GM12873 (cell line): ENCODE measurements around the gene FBXO2.

Experiments used
- TF ChIP-seq, protein P1 (sequence below): IDR thresholded peaks from 2 replicates; pipeline ENCODE4 v1.5.1; 2012; ENCODE audit warnings: low read depth, mild to moderate bottlenecking, moderate library complexity, low read length, control low read depth; ENCODE audit not compliant: insufficient read depth; ENCODE audit errors: missing control alignments

The FBXO2 gene

DNA sequence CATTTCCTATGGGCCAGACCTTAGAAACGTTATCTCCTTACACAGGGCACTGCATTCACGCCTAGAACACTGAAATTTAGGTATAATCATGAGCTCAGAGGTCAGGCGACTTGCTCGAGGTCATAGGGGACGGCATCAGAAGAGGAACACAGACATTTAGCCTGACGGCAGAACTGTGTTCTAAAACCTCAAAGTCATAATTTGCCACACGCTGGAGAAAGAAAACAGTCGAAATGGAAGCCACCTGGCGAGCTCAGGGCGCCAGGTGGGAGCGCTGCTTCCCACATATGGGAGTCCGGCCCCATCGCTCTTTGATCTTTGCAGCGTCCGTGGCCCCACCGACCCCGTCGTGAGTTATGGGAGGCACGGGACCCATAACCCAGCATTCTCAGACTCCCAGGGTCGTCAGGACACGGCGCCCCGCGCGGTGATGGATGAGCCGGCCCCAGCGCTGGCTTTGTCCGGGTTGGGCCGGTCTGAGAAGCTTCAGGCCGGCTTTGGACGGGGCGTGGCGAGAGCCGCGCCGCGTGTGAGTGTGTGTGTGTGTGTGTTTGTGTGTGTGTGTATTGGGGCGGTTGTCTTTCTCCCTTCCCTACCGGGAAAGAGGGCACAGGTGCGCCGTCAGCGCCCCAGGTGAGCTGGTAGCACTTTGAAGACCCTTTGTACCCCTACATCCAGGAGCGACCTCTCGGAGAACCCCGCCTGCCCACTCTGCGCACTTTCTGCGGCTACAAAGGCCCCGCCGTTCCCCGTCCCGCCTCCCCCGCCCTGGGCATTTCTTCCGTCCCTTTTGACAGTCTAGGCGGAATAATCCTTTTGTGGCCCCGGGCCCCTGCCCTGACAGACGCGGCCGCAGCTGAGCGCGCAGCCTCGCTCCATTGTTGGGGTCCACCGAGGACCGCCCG is 36.4 kb upstream of the FBXO2 start:
- TF ChIP-seq, protein P1, sequence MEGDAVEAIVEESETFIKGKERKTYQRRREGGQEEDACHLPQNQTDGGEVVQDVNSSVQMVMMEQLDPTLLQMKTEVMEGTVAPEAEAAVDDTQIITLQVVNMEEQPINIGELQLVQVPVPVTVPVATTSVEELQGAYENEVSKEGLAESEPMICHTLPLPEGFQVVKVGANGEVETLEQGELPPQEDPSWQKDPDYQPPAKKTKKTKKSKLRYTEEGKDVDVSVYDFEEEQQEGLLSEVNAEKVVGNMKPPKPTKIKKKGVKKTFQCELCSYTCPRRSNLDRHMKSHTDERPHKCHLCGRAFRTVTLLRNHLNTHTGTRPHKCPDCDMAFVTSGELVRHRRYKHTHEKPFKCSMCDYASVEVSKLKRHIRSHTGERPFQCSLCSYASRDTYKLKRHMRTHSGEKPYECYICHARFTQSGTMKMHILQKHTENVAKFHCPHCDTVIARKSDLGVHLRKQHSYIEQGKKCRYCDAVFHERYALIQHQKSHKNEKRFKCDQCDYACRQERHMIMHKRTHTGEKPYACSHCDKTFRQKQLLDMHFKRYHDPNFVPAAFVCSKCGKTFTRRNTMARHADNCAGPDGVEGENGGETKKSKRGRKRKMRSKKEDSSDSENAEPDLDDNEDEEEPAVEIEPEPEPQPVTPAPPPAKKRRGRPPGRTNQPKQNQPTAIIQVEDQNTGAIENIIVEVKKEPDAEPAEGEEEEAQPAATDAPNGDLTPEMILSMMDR: no peak

DNA sequence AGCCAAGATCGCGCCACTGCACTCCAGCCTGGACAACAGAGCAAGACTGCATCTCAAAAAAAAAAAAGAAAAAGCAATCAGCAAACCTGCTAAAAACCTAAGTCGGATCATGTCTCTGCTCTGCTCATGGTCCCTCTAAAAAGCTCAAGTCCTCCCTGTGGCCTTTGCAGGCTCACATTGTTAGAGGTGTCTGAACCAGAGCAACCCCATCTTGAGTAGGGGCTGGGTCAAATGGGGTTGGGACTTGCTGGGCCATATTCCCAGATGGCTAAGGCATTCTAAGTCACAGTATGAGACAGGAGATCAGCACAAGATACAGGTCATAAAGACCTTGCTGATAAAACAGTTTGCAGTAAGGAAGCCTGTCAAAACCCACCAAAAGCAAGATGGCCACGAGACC is 34.3 kb upstream of the FBXO2 start:
- TF ChIP-seq, protein P1: no peak

DNA sequence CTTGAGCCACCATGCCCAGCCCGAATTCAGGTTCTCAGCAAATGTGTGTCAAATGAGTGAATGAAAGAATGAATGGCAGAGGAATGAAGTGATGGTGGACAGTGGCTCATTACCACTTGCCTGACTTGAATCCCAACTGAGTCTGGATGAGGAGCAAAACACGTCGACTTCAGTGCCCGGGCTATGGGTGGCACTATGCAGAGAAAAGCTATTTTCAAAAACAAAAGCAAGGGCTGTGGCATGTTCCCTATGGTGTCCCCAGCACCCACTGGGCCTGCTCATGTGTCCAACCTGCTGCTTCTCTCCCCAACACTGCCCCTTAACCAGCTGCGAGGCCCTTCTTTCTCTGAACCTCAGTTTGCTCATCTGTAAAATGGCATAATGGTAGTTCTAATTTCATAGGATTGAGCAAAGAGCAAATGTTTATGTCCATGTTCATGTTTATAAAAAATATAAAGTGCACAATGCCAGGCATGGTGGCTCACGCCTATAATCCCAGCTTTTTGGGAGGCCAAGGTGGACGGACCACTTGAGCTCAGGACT is 31.1 kb upstream of the FBXO2 start:
- TF ChIP-seq, protein P1: no peak

DNA sequence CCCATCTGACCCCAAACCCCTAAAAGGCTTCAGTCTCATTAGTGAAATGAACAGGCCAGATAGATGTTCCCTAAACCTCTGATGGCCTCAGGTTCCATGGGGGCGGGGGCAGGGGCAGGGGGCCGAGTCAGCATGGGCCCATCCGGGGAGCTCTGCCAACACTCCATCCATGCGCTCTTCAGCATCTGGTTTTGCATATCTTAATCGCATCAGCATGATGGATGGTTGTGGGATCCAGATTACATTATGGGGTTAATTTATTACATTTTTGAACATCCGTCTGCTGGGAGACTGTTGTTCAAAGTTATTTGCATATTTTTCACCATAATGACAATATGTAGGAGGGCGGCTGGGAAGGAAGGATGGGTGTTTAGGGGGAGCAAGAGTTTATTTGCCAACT is 29.8 kb upstream of the FBXO2 start:
- TF ChIP-seq, protein P1: no peak

DNA sequence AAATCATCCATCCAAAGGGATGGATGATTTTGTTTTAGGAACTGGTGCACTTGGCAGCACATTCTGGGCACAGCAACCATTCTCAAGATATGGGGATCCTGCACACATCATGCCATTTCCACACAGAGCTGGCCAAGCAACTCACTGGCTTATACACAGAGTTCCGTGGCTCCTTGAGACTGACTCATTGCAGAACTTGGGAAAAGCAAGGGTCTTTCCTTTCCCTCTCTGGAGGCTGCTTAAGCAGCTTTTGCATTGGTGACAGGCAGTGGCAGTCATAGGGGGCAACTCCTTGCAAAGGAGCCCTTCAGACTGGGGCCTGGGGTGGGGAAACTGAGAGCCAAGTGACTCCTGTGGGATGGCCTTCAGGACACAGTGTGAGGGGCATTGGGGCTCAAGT is 28.6 kb upstream of the FBXO2 start:
- TF ChIP-seq, protein P1: no peak

- TF ChIP-seq, protein P1: no peak
Observed at GRCh38 chr1:11682287-11682771, 28.1 kb upstream of the FBXO2 start.

DNA sequence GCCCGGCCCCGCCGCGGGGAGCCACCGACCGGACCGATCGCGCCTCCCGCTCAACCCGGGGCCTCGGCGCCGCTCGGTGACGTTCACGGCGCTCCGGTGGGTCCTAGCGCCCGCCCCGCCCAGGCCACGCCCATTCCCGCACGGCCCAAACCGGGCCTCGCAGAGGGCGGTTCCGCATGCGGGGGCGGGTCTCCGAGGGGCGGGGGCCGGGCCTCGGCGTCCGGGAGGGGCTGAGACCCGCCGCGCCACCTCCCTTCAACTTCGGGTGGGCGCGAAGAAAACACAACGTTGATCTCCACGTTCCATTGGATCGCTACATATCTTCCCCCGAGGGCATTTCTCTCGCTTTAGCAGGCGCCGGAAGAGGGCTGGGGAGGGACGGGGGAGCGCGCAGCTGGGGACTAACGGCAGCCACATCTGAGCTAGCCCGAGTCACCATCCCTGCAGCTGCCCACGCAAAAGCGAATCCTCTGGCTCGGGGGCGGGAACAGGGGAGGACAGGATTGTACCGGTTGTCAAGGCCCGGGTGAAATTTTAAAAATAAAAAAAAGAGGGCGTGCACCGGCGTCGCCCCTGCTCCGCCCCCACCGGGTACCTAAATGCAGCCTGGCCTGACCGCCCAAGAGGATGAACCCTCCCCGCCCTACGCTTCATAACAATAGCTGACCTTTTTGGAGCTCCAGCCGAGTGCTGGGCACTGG is 27.0 kb upstream of the FBXO2 start, which contains the start of gene MAD2L2:
MAD2L2 (minus strand) TSS at position 78 of the 701 bp plus-strand sequence. CDS start 547 bp downstream, outside the sequence.
- TF ChIP-seq, protein P1: no peak
